Adrenal gland (tissue), 5 donors: ENCODE measurements around the gene ARL5C.
"Not testable (repeated sequence)": the region's sequence is repeated elsewhere in the genome, so short reads cannot be mapped to it uniquely, and the experiment has no call there.

Experiments
- POLR2A ChIP-seq, 2 donors: fragments of 450-650 bp; IDR thresholded peaks; one replicate each; pipeline ENCODE4 v1.6.1; 2017; ENCODE audit warnings: antibody characterized with exemption in 2 of 2, mild to moderate bottlenecking in 2 of 2, moderate library complexity in 1 of 2
- TF ChIP-seq, protein P1 (sequence below), 6 experiments: fragments of 450-650 bp in 4 of 6; fragments of 200-600 bp in 2 of 6; sonication (generic) in 1 of 6; IDR thresholded peaks; 1 replicate in 5 of 6; 2 replicates in 1 of 6; pipeline versions ENCODE4 v1.5.1 to v1.8.0; 2016 to 2021; ENCODE audit warnings: antibody characterized with exemption in 6 of 6, mild to moderate bottlenecking in 2 of 6, moderate library complexity in 1 of 6
- donor health status: DM: no; HTN: no; CAD: no.

DNA sequence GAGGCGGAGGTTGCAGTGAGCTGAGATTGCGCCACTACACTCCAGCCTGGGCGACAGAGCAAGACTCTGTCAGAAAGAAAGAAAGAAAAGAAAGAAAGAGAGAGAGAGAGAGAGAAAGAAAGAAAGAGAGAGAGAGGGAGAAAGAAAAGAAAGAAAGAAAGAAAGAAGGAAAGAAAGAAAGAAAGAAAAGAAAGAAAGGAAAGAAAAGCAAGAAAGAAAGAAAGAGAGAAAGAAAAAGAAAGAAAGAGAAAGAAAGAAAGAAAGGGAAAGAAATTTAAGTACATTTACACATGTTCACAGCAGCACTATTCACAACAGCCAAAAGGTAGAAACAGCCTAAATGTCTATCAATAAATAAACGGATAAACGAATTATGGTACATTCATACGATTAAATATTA lies 36.4 kb downstream of the ARL5C start:
- TF ChIP-seq, protein P1, sequence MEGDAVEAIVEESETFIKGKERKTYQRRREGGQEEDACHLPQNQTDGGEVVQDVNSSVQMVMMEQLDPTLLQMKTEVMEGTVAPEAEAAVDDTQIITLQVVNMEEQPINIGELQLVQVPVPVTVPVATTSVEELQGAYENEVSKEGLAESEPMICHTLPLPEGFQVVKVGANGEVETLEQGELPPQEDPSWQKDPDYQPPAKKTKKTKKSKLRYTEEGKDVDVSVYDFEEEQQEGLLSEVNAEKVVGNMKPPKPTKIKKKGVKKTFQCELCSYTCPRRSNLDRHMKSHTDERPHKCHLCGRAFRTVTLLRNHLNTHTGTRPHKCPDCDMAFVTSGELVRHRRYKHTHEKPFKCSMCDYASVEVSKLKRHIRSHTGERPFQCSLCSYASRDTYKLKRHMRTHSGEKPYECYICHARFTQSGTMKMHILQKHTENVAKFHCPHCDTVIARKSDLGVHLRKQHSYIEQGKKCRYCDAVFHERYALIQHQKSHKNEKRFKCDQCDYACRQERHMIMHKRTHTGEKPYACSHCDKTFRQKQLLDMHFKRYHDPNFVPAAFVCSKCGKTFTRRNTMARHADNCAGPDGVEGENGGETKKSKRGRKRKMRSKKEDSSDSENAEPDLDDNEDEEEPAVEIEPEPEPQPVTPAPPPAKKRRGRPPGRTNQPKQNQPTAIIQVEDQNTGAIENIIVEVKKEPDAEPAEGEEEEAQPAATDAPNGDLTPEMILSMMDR (IDR thresholded peaks at IDR 0.05) = not testable (repeated sequence)
- not testable (repeated sequence) for TF ChIP-seq POLR2A (IDR thresholded peaks at IDR 0.05)
